A549 treated with Hydrocortisone at 1 μM for 4 hours (cell line): ENCODE data around the gene FICD. TPM values are rescaled to one million over a fixed set of nuclear protein-coding genes. Genes with fewer than 3 reads are reported as not detected.

Experiments used
- total RNA-seq: library from RNA; stranded (reverse); fragments of 200-300 nt; extraction: Qiagen RNA extraction; gene quantifications from 5 replicates; pipeline ENCODE4 v1.2.3, GENCODE V29; 2022

The FICD gene
- total RNA-seq = 2.3 to 3.2 TPM (median 3.1 TPM) in 5 replicates

GRCh38 chr12:108514973-108515814 is at the start of gene FICD:
FICD (plus strand) TSS chr12:108515277; CDS start chr12:108516973, 1,696 bp downstream.

GRCh38 chr12:108560752-108561719 is 46.0 kb downstream of the FICD start, which contains the start of gene SART3:
SART3 (minus strand) TSS chr12:108561173; CDS start chr12:108561154, 19 bp downstream.

GRCh38 chr12:108562348-108563135 is 47.5 kb downstream of the FICD start, which contains the start of gene ISCU:
ISCU (plus strand) TSS chr12:108562596; CDS start chr12:108562623, 27 bp downstream.

Other genes starting within 250 kb of the FICD start
- 0.01 to 0.21 TPM (median 0.05 TPM) in 4 of 5 replicates, not detected in the other for gene CMKLR1, start 176.0 kb upstream of the FICD start, total RNA-seq
- 37.6 to 56.5 TPM (median 39.2 TPM) in 5 replicates for gene SART3, start 45.9 kb downstream of the FICD start, total RNA-seq
- 84.8 to 108 TPM (median 94.1 TPM) in 5 replicates for gene ISCU, start 47.3 kb downstream of the FICD start, total RNA-seq
- 0.17 to 0.20 TPM in 2 of 5 replicates, not detected in the others for gene TMEM119, start 82.8 kb downstream of the FICD start, total RNA-seq
- gene SELPLG, start 118.6 kb downstream of the FICD start, total RNA-seq = 0.64 to 1.2 TPM (median 0.91 TPM) in 5 replicates
- 154 to 192 TPM (median 186 TPM) in 5 replicates for gene CORO1C, start 216.2 kb downstream of the FICD start, total RNA-seq